Left ventricle myocardium inferior (tissue), 1 donor: ENCODE measurements around the gene DCLK2. TPM values are rescaled to one million over a fixed set of nuclear protein-coding genes. Genes with fewer than 3 reads are reported as not detected.

Experiments
- DNase-seq: peaks from one replicate; pipeline ENCODE4 v3.0.0-alpha.2; 2020
- H3K27ac ChIP-seq: fragments of 200-600 bp; replicated peaks from 2 replicates; pipeline ENCODE4 v1.8.0; 2021
- H3K27me3 ChIP-seq: fragments of 200-600 bp; 2 replicates; pipeline ENCODE4 v1.8.0; 2021; ENCODE audit warnings: low read depth
- H3K36me3 ChIP-seq: fragments of 200-600 bp; 2 replicates; pipeline ENCODE4 v1.8.0; 2021
- H3K4me1 ChIP-seq: fragments of 200-600 bp; 2 replicates; pipeline ENCODE4 v1.8.0; 2021
- H3K4me3 ChIP-seq: fragments of 200-600 bp; 2 replicates; pipeline ENCODE4 v1.8.0; 2021; ENCODE audit warnings: mild to moderate bottlenecking, moderate library complexity
- H3K9me3 ChIP-seq: fragments of 200-600 bp; replicated peaks from 2 replicates; pipeline ENCODE4 v1.8.0; 2021
- intact Hi-C: fragments of 100-400 bp; cut with micrococcal nuclease; formaldehyde crosslinking; loops from one replicate; pipeline ENCODE4 v1.11.0; 2022
- total RNA-seq: library from RNA; stranded (reverse); fragmentation: NEBNext Ultra II Directional; extraction: Animal tissue kit (Norgen Biotek cat#: 25700); gene quantifications from one replicate; pipeline ENCODE4 v1.2.1, GENCODE V29; 2021
- TF ChIP-seq, protein P1 (sequence below): fragments of 200-600 bp; IDR thresholded peaks from 2 replicates; pipeline ENCODE4 v1.8.0; 2021; ENCODE audit warnings: antibody characterized with exemption, mild to moderate bottlenecking, borderline replicate concordance
- donor health status: DM: no; HTN: yes; CAD: no; lungs with severe emphysema.

The DCLK2 gene
- total RNA-seq, 1 donor from 2014 or later, result 21.9 TPM

DNA sequence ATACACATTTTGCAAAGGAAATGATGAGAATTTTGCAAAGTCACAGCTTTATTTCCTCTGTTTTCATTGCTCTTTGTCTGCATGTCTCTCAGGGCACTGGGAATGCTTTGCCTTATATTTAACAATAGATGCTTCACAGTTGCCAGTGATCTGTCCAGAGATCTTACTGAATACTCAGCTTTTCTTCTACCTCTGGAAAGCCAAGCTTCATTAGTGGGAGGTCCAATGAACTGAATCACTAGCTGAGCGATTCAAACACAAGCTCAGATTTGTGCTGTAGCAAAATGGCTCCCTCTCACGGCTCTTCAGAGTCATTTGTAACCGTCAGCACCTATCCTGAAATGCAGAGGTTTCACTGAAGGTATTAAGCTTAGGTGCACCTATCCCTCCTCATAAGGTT, 138.9 kb downstream of the DCLK2 start:
- TF ChIP-seq, protein P1, sequence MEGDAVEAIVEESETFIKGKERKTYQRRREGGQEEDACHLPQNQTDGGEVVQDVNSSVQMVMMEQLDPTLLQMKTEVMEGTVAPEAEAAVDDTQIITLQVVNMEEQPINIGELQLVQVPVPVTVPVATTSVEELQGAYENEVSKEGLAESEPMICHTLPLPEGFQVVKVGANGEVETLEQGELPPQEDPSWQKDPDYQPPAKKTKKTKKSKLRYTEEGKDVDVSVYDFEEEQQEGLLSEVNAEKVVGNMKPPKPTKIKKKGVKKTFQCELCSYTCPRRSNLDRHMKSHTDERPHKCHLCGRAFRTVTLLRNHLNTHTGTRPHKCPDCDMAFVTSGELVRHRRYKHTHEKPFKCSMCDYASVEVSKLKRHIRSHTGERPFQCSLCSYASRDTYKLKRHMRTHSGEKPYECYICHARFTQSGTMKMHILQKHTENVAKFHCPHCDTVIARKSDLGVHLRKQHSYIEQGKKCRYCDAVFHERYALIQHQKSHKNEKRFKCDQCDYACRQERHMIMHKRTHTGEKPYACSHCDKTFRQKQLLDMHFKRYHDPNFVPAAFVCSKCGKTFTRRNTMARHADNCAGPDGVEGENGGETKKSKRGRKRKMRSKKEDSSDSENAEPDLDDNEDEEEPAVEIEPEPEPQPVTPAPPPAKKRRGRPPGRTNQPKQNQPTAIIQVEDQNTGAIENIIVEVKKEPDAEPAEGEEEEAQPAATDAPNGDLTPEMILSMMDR, result peak; percentile 42

GRCh38 chr4:150217808-150218207, 139.6 kb downstream of the DCLK2 start:
- TF ChIP-seq, protein P1, result no peak
- Histone ChIP-seq H3K4me1 (peaks cover 27% of the 10 kb centered on the region), H3K4me3 (no peak overlapping the region), H3K27me3 (no peaks in the 10 kb centered on the region), H3K9me3 (no peaks in the 10 kb centered on the region), H3K36me3 (no peaks in the 10 kb centered on the region), H3K27ac (no peak overlapping the region)
- DNase-seq, result no peak
- intact Hi-C loops, result no loop called here

More for the DNA sequence above, 138.9 kb downstream of the DCLK2 start:
- H3K27ac ChIP-seq, result no peak overlapping the region
- peaks cover 30% of the 10 kb centered on the region for H3K4me1 ChIP-seq
- no peaks in the 10 kb centered on the region for H3K27me3 ChIP-seq
- no peak overlapping the region for H3K4me3 ChIP-seq
- no peaks in the 10 kb centered on the region for H3K36me3 ChIP-seq
- DNase-seq, result no peak
- intact Hi-C loops, result no loop called here
- no peaks in the 10 kb centered on the region for H3K9me3 ChIP-seq

GRCh38 chr4:150218447-150218846, 140.2 kb downstream of the DCLK2 start:
- TF ChIP-seq, protein P1, result no peak
- H3K4me3 ChIP-seq, result no peak overlapping the region
- intact Hi-C loops, result no loop called here
- no peaks in the 10 kb centered on the region for H3K27me3 ChIP-seq
- H3K36me3 ChIP-seq, result no peaks in the 10 kb centered on the region
- H3K27ac ChIP-seq, result no peak overlapping the region
- DNase-seq, result no peak
- no peaks in the 10 kb centered on the region for H3K9me3 ChIP-seq
- H3K4me1 ChIP-seq, result peaks cover 25% of the 10 kb centered on the region

- DNase-seq, result no peak
- intact Hi-C loops, result no loop called here
- H3K4me3 ChIP-seq, result no peak overlapping the region
- no peaks in the 10 kb centered on the region for H3K9me3 ChIP-seq
- H3K27ac ChIP-seq, result no peak overlapping the region
- H3K36me3 ChIP-seq, result no peaks in the 10 kb centered on the region
- H3K27me3 ChIP-seq, result no peaks in the 10 kb centered on the region
- H3K4me1 ChIP-seq, result peaks cover 30% of the 10 kb centered on the region
- TF ChIP-seq, protein P1, result no peak
Observed at GRCh38 chr4:150219841-150220240, 141.6 kb downstream of the DCLK2 start.

- no peaks in the 10 kb centered on the region for H3K9me3 ChIP-seq
- peak overlapping the region; percentile 47 for H3K27ac ChIP-seq
- peaks cover 44% of the 10 kb centered on the region for H3K4me1 ChIP-seq
- intact Hi-C loops, result no loop called here
- H3K36me3 ChIP-seq, result no peaks in the 10 kb centered on the region
- no peak for DNase-seq
- H3K27me3 ChIP-seq, result no peaks in the 10 kb centered on the region
- no peak overlapping the region for H3K4me3 ChIP-seq
- TF ChIP-seq, protein P1, result no peak
Observed at GRCh38 chr4:150224896-150225591, 146.8 kb downstream of the DCLK2 start.
